Astrocyte of the spinal cord (primary cell): ENCODE data around the gene HSH2D.
"Not testable (repeated sequence)": the region's sequence is repeated elsewhere in the genome, so short reads cannot be mapped to it uniquely, and the experiment has no call there.

Experiments used
- DNase-seq: peaks from one replicate; pipeline ENCODE4 v3.0.0; 2011; ENCODE audit warnings: low read depth, low spot score
- H3K4me3 ChIP-seq: 2 replicates; pipeline ENCODE4 v1.5.1; 2011; ENCODE audit warnings: low read depth, mild to moderate bottlenecking, low read length, moderate library complexity
- in situ Hi-C: cut with HindIII; loops from 2 replicates; pipeline ENCODE4 v1.10.0; 2017; ENCODE audit warnings: low sequenced_read_pairs
- TF ChIP-seq, protein P1 (sequence below): IDR thresholded peaks from 2 replicates; pipeline ENCODE4 v1.5.1; 2012; ENCODE audit warnings: low read depth, mild to moderate bottlenecking, low read length, inconsistent platforms

The HSH2D gene

GRCh38 chr19:16175954-16176353 lies 32.5 kb downstream of the HSH2D start:
- in situ Hi-C loops, result no loop called here
- no peak for DNase-seq
- TF ChIP-seq, protein P1, sequence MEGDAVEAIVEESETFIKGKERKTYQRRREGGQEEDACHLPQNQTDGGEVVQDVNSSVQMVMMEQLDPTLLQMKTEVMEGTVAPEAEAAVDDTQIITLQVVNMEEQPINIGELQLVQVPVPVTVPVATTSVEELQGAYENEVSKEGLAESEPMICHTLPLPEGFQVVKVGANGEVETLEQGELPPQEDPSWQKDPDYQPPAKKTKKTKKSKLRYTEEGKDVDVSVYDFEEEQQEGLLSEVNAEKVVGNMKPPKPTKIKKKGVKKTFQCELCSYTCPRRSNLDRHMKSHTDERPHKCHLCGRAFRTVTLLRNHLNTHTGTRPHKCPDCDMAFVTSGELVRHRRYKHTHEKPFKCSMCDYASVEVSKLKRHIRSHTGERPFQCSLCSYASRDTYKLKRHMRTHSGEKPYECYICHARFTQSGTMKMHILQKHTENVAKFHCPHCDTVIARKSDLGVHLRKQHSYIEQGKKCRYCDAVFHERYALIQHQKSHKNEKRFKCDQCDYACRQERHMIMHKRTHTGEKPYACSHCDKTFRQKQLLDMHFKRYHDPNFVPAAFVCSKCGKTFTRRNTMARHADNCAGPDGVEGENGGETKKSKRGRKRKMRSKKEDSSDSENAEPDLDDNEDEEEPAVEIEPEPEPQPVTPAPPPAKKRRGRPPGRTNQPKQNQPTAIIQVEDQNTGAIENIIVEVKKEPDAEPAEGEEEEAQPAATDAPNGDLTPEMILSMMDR, result no peak
- no peak overlapping the region for H3K4me3 ChIP-seq

- H3K4me3 ChIP-seq, in situ Hi-C loops, DNase-seq: not testable (repeated sequence)
These were observed 35.4 kb downstream of the HSH2D start for GRCh38 chr19:16178866-16179265.

DNA sequence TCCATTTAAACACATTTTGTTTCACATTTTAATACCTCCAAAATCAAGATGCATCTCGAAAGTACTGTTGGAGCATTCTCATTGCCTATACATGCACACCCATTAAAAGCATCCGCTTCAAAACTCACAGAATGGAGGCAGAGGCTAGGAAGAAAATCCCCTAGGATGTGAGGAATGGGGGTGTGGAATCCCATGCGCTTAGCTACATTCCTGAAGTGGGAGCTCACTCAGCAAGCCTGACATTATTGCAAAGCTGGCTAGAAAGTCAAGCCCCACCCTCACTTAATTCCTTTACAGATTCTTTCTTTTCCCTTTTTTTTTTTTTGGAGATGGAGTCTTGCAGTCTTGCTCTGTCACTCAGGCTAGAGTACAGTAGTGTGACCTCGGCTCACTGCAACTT lies 37.1 kb downstream of the HSH2D start:
- peak; percentile 58 for DNase-seq
- in situ Hi-C loops, result no loop called here
- TF ChIP-seq, protein P1, result no peak
- no peak overlapping the region for H3K4me3 ChIP-seq

- H3K4me3 ChIP-seq, result peak overlapping the region; percentile 99
- DNase-seq, result no peak
- in situ Hi-C loops, result no loop called here
- TF ChIP-seq, protein P1, result no peak
These were observed 41.2 kb downstream of the HSH2D start for GRCh38 chr19:16184665-16185122.

GRCh38 chr19:16185123-16185767 lies 41.8 kb downstream of the HSH2D start, which contains the start of gene FAM32A:
TSS of gene FAM32A (plus strand) at chr19:16185410. CDS start at chr19:16185443, 33 bp downstream.
- peak within 1 kb of the TSS; percentile 99 for H3K4me3 ChIP-seq
- in situ Hi-C loops, result no loop called here
- peak; percentile 99 for DNase-seq

DNA sequence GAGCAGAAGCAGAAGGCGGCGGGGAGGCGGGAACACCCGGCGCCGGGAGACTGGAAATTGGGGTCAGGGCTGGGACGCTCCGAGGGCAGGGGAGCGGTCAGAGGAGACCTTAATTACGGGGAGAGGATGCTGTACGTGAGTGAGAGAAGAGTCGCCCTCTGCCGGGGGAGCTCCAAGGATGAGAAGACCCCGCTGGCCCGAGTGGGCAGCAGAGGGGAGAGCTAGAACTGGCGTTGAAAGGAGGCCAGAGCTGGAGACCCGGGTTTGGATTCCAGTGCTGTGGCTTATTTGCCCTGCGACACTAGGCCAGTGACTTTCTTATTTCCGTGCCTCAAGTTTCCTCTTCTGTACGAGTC lies 42.3 kb downstream of the HSH2D start:
- DNase-seq, result peak; percentile 24
- TF ChIP-seq, protein P1, result peak; percentile 59
- H3K4me3 ChIP-seq, result peak overlapping the region; percentile 99
- in situ Hi-C loops, result no loop called here

More at GRCh38 chr19:16185123-16185767, 41.8 kb downstream of the HSH2D start, which contains the start of gene FAM32A:
- TF ChIP-seq, protein P1, result peak; percentile 10

DNA sequence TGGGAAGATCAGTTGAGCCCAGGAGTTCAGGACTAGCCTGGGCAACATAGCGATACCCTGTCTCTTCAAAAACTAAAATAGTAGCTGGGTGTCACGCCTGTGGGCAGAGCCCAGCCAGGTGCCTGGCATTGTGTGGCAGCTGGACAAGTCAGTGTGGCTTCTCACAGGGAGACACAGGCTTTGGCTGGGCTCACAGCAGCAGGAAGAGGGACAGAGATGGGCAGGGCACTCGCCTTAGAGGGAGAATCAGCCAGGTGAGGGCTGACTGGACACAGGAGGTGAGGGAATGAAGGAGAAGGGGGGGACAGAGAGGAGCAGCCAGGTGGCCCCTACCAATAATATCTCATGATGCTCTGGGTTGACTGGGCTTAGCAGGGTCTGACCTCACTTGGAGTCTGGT lies 45.0 kb downstream of the HSH2D start:
- no peak for DNase-seq
- in situ Hi-C loops, result no loop called here
- H3K4me3 ChIP-seq, result no peak overlapping the region
- TF ChIP-seq, protein P1, result no peak
